ENCODE measurements around the gene PKD1L1.
"Not testable (repeated sequence)": the region's sequence is repeated elsewhere in the genome, so short reads cannot be mapped to it uniquely, and the experiment has no call there.

GRCh38 chr7:47793186-47793585 is 155.1 kb downstream of the PKD1L1 start:
- TF ChIP-seq CTCF, POLR2A (IDR thresholded peaks at IDR 0.05): not testable (repeated sequence)
